A549 (cell line): ENCODE data around the gene MT1E. TPM values are rescaled to one million over a fixed set of nuclear protein-coding genes. Genes with fewer than 3 reads are reported as not detected.

Experiments
- ATAC-seq, 2 experiments: fragments of 200-7000 bp in 1 of 2; fragments of >200 bp in 1 of 2; cut with Nextera tagmentation in 1 of 2; cut with Tn5 transposase in 1 of 2; 3 replicates each; pipeline versions ENCODE4 v1.8.0 to v1.9.1; 2018 to 2020; ENCODE audit warnings: mild to moderate bottlenecking in 1 of 2, moderate library complexity in 1 of 2
- CTCF ChIA-PET: fragments of 300-600 bp; sonication (Branson Sonifier 250); formaldehyde crosslinking; extraction: SDS; loops from one replicate; lab custom pipeline; 2021; ENCODE audit warnings: antibody characterized with exemption, inconsistent platforms; lab: Yijun Ruan, JAX
- POLR2A ChIA-PET: fragments of 350-600 bp; formaldehyde crosslinking; extraction: SDS; loops from one replicate; lab custom pipeline; 2021; ENCODE audit warnings: antibody characterized with exemption, inconsistent platforms; lab: Yijun Ruan, JAX
- DNase-seq, 2 experiments: peaks; one replicate each; pipeline versions ENCODE4 v3.0.0 to v3.0.0-alpha.2; 2011 to 2016; ENCODE audit warnings: low read depth in 1 of 2, low spot score in 1 of 2
- FAIRE-seq: peaks from 2 replicates; lab custom pipeline; 2011; peaks lifted over from hg19 to GRCh38; lab: Jason Lieb, UNC
- H3K27ac ChIP-seq, 2 experiments: fragments of >200 bp; sonication (Bioruptor Twin); formaldehyde crosslinking; 3 replicates each; pipeline ENCODE4 v1.5.1; 2016 to 2017
- H3K4me1 ChIP-seq: fragments of >200 bp; sonication (Bioruptor Twin); formaldehyde crosslinking; 3 replicates; pipeline ENCODE4 v1.6.1; 2016
- H3K4me2 ChIP-seq: fragments of >200 bp; sonication (Bioruptor Twin); formaldehyde crosslinking; 3 replicates; pipeline ENCODE4 v1.6.1; 2016
- H3K4me3 ChIP-seq: fragments of >200 bp; sonication (Bioruptor Twin); formaldehyde crosslinking; 3 replicates; pipeline ENCODE4 v1.5.1; 2016
- H3K9me3 ChIP-seq: fragments of >200 bp; sonication (Bioruptor Twin); formaldehyde crosslinking; 3 replicates; pipeline ENCODE4 v1.6.1; 2016
- ATOH8 ChIP-seq: fragments of 250-450 bp; sonication (Bioruptor Pico); IDR thresholded peaks from 2 replicates; pipeline ENCODE4 v1.5.0; 2020; ENCODE audit warnings: low read depth, mild to moderate bottlenecking, moderate library complexity
- BCL3 ChIP-seq: fragments of >200 bp; sonication (Bioruptor Twin); formaldehyde crosslinking; IDR thresholded peaks from 3 replicates; pipeline ENCODE4 v1.6.1; 2016
- CHD2 ChIP-seq: fragments of 150-350 bp; IDR thresholded peaks from 2 replicates; pipeline ENCODE4 v1.6.1; 2014; ENCODE audit warnings: low read length; ENCODE audit not compliant: partially characterized antibody
- EHF ChIP-seq: fragments of 250-450 bp; sonication (Bioruptor Pico); IDR thresholded peaks from 2 replicates; pipeline ENCODE4 v1.5.0; 2020; ENCODE audit warnings: mild to moderate bottlenecking
- EHMT2 ChIP-seq: fragments of 200-600 bp; sonication (generic); IDR thresholded peaks from 2 replicates; pipeline ENCODE4 v1.6.1; 2016; ENCODE audit warnings: antibody characterized with exemption, low read depth, mild to moderate bottlenecking, moderate library complexity
- HDAC2 ChIP-seq: fragments of 200-600 bp; sonication (generic); IDR thresholded peaks from 2 replicates; pipeline ENCODE4 v1.6.1; 2016
- HMGXB4 ChIP-seq: fragments of 250-450 bp; sonication (Bioruptor Pico); IDR thresholded peaks from 2 replicates; pipeline ENCODE4 v1.5.0; 2021; ENCODE audit warnings: mild to moderate bottlenecking, moderate library complexity, borderline replicate concordance
- HOXB13 ChIP-seq: fragments of 250-450 bp; sonication (Bioruptor Pico); IDR thresholded peaks from 2 replicates; pipeline ENCODE4 v1.5.0; 2020; ENCODE audit warnings: low read depth, mild to moderate bottlenecking, moderate library complexity
- HOXB5 ChIP-seq: fragments of 250-450 bp; sonication (Bioruptor Pico); IDR thresholded peaks from 2 replicates; pipeline ENCODE4 v1.5.0; 2020; ENCODE audit warnings: mild to moderate bottlenecking, moderate library complexity
- MYC ChIP-seq: IDR thresholded peaks from 2 replicates; pipeline ENCODE4 v1.6.1; 2012; ENCODE audit warnings: mild to moderate bottlenecking, inconsistent platforms, low read length, improper control_type of control experiment, borderline replicate concordance
- NFE2L2 ChIP-seq: fragments of 150-350 bp; conservative IDR thresholded peaks from 2 replicates; pipeline ENCODE4 v1.6.1; 2014; ENCODE audit warnings: low read length
- PHF8 ChIP-seq: fragments of 200-600 bp; sonication (generic); IDR thresholded peaks from 2 replicates; pipeline ENCODE4 v1.6.1; 2016; ENCODE audit warnings: low read depth, mild to moderate bottlenecking, antibody characterized with exemption, moderate library complexity, borderline replicate concordance
- RAD21 ChIP-seq, 2 experiments: fragments of >200 bp in 1 of 2; sonication (Bioruptor Twin) in 1 of 2; formaldehyde crosslinking in 1 of 2; IDR thresholded peaks in 1 of 2; conservative IDR thresholded peaks in 1 of 2; 2 replicates in 1 of 2; 3 replicates in 1 of 2; pipeline ENCODE4 v1.6.1; 2012 to 2018; ENCODE audit warnings: inconsistent platforms in 1 of 2
- RFX5 ChIP-seq: fragments of 450-650 bp; IDR thresholded peaks from 2 replicates; pipeline ENCODE4 v1.7.1; 2014; ENCODE audit warnings: antibody characterized with exemption, mild to moderate bottlenecking, moderate library complexity
- RNF2 ChIP-seq: fragments of 200-600 bp; sonication (generic); IDR thresholded peaks from 2 replicates; pipeline ENCODE4 v1.6.1; 2016; ENCODE audit warnings: low read depth, mild to moderate bottlenecking, antibody characterized with exemption, moderate library complexity, borderline replicate concordance
- SMC3 ChIP-seq: fragments of >200 bp; sonication (Bioruptor Twin); formaldehyde crosslinking; IDR thresholded peaks from 3 replicates; pipeline ENCODE4 v1.6.1; 2018; ENCODE audit warnings: inconsistent platforms
- TP53 ChIP-seq: fragments of 250-450 bp; sonication (Bioruptor Pico); IDR thresholded peaks from 2 replicates; pipeline ENCODE4 v1.5.0; 2021; ENCODE audit warnings: mild to moderate bottlenecking, moderate library complexity
- ZC3H11A ChIP-seq: fragments of 450-650 bp; IDR thresholded peaks from 2 replicates; pipeline ENCODE4 v1.6.1; 2014; ENCODE audit warnings: antibody characterized with exemption, mild to moderate bottlenecking
- ZFP36 ChIP-seq: fragments of 450-650 bp; IDR thresholded peaks from 2 replicates; pipeline ENCODE4 v1.6.1; 2014; ENCODE audit warnings: borderline replicate concordance; ENCODE audit not compliant: partially characterized antibody
- WGBS: methylation state at CpG from one replicate; pipeline ENCODE4 v1.1.6; 2017; ENCODE audit errors: missing lambda C conversion rate; 5-methylcytosine and 5-hydroxymethylcytosine counted together
- polyA plus RNA-seq, 4 experiments: library from polyadenylated mRNA; depleted of rRNA in 3 of 4; stranded (reverse); fragments of >200 nt; fragmentation: RNase III in 1 of 4; extraction: RNeasy Plus Mini Kit Qiagen cat#74134 plus additional on column Dnase treatment in 1 of 4; gene quantifications; 2 replicates in 3 of 4; 3 replicates in 1 of 4; pipeline ENCODE4 v1.2.3, GENCODE V29; 2011 to 2017
- TF ChIP-seq, protein P1 (sequence below): IDR thresholded peaks from 2 replicates; pipeline ENCODE4 v1.6.1; 2012; ENCODE audit warnings: low read depth, borderline replicate concordance
- TF ChIP-seq, protein P2 (sequence below): IDR thresholded peaks from 2 replicates; pipeline ENCODE4 v1.6.1; 2012

The MT1E gene
- polyA plus RNA-seq, 2 of the 4 experiments (the other 2 are of a cell fraction): not detected

- TF ChIP-seq HMGXB4 (CRISPR knock-in tag): no peak
- no peak for TF ChIP-seq MYC
- TF ChIP-seq BCL3: no peak
- TF ChIP-seq TP53 (CRISPR knock-in tag): no peak
- TF ChIP-seq NFE2L2: no peak
- no peak for TF ChIP-seq ATOH8
- TF ChIP-seq RFX5: no peak
- TF ChIP-seq ZFP36: no peak
- TF ChIP-seq ZC3H11A: no peak
- TF ChIP-seq EHMT2: no peak
These were observed 48.8 kb upstream of the MT1E start (continued) for GRCh38 chr16:56576585-56577299.

GRCh38 chr16:56577300-56577625, 48.3 kb upstream of the MT1E start:
- Histone ChIP-seq H3K27ac (no peak overlapping the region), H3K9me3 (peaks cover 12% of the 10 kb centered on the region), H3K4me2 (no peak overlapping the region), H3K4me1 (peaks cover 8% of the 10 kb centered on the region; the same call in 2 of the 3 replicates), H3K4me3 (no peak overlapping the region)
- TF ChIP-seq RAD21 (conservative IDR thresholded peaks at IDR 0.05 in 1 of 2, IDR thresholded peaks at IDR 0.05 in 1 of 2) (peak in 1 of 2 experiments; percentile 1; a peak in 1 of 5 replicates), ATOH8 (no peak)
- WGBS: 86% methylated on average over 4 of the region's 4 CpGs
- ChIA-PET CTCF (interaction anchor here (0.6 to 3.6 kb wide), 14 partner anchors 8 to 137 kb away, joined by 3 to 22 read pairs (median 4); partner anchors contain the start of gene MT3), POLR2A (no interaction called here)
- FAIRE-seq: no peak
- no peak for DNase-seq
- ATAC-seq: no peak

DNA sequence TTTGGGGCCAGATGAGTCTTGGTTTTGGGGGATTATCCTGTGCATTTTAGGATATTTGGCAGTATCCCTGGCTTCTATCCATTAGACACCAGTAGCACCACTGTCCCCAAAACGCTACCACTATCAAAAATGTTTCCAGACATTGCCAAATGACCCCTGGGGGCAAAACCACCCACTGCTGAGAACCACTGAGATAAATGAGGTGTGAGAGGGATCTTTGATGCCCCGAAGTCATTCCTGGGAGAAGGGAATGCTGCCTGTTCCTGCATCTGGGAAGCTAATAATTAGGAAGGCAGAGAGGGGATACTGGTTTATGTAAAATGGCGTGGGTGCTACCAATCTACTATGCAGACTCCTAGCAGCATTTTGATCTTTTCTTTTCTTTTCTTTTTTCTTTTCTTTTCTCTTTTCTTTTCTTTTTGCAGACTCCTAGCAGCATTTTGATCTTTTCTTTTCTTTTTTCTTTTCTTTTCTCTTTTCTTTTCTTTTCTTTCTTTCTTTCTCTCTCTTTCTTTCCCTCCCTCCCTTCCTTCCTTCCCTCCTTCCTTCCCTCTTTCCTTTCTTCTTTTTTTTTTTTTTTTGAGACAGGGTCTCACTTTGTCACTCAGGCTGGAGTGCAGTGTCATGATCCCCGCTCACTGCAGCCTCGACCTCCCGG, 45.1 kb upstream of the MT1E start:
- Histone ChIP-seq H3K9me3 (no peaks in the 10 kb centered on the region), H3K4me2 (no peak overlapping the region), H3K4me3 (no peak overlapping the region), H3K27ac (no peak overlapping the region), H3K4me1 (peaks cover 10% of the 10 kb centered on the region; the same call in 2 of the 3 replicates)
- 73% methylated on average over 5 of the region's 6 CpGs for WGBS
- CTCF ChIA-PET: interaction anchor here (0.9 kb wide), 1 partner anchor 11 kb away, joined by 3 read pairs; no protein-coding TSS in a partner anchor
- no peak for ATAC-seq
- POLR2A ChIA-PET: interaction anchor here (0.5 kb wide), 1 partner anchor 159 kb away, joined by 3 read pairs; no protein-coding TSS in a partner anchor
- no peak for FAIRE-seq
- no peak for DNase-seq
- no peak for TF ChIP-seq EHF
- TF ChIP-seq, protein P1, sequence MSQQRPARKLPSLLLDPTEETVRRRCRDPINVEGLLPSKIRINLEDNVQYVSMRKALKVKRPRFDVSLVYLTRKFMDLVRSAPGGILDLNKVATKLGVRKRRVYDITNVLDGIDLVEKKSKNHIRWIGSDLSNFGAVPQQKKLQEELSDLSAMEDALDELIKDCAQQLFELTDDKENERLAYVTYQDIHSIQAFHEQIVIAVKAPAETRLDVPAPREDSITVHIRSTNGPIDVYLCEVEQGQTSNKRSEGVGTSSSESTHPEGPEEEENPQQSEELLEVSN: no peak
- no peak for TF ChIP-seq ATOH8
- TF ChIP-seq RFX5: no peak
- TF ChIP-seq HOXB5 (CRISPR knock-in tag): no peak
- no peak for TF ChIP-seq CHD2
- TF ChIP-seq HDAC2: no peak
- TF ChIP-seq HMGXB4 (CRISPR knock-in tag): no peak
- no peak for TF ChIP-seq SMC3
- TF ChIP-seq PHF8: no peak
- TF ChIP-seq, protein P2, sequence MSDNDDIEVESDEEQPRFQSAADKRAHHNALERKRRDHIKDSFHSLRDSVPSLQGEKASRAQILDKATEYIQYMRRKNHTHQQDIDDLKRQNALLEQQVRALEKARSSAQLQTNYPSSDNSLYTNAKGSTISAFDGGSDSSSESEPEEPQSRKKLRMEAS: no peak
- TF ChIP-seq RNF2: no peak
- no peak for TF ChIP-seq HOXB13
